CD4-positive, alpha-beta T cell treated with Interleukin-4 for 1 hour (primary cell): ENCODE results near the gene CHCHD6.
"Not testable (repeated sequence)": the region's sequence is repeated elsewhere in the genome, so short reads cannot be mapped to it uniquely, and the experiment has no call there.

ENCODE experiments used
- DNase-seq, 2 donors: peaks; one replicate each; pipeline ENCODE4 v3.0.0-alpha.2; 2020 to 2022

CHCHD6 gene

DNA sequence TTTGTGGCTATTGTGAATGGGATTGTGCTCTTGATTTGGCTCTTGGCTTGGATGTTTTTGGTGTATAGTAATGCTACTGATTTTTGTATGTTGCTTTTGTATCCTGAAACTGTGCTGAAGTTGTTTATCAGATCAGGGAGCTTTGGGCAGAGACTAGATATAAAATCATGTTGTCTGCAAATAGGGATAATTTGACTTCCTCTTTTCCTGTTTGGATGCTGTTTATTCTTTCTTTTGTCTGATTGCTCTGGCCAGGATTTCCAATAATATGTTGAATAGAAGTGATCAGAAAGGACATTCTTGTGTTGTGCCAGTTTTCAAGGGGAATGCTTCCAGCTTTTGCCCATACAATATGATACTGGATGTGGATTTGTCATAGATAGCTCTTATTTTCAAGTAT is 66.1 kb downstream of the CHCHD6 start:
- no peak for DNase-seq

DNA sequence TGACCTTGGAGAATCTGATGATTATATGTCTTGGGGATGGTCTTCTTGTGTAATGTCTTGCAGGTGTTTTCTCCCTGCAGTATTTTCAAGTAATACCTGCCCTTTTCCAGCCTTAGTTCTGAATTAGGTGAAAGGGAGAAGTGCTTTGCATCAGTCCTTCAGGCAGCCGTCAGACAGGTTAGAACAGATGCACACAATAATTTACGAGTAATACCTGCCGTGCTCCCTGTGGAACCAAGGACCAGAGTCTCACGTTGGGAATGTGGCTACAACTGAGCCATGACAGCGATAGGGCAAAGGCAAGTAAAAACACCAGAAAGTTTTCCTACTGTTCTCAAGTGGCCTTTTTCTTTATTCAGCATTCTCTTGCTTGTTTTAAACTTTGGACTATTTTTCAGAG is 69.1 kb downstream of the CHCHD6 start:
- DNase-seq = no peak

- no peak for DNase-seq
Measured at GRCh38 chr3:126773783-126774182, 69.7 kb downstream of the CHCHD6 start.

DNA sequence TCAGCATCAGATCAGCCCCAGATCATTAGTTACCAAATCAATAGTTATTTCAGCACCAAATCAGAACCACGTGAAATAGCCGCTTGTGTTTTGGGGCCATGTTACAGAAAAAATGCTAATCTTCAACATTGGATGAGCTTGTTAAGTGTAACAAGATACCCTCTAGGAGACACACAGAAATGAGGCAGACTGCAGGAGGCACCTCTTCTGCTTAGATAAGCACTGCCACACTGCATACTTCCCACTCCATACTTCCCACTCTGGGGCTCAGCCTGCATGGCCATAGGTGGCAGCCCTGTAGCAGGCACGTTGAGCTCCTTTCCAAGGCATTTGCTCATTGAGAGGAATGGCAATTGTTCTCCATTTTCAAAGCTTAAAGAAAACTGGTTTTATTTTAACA is 73.3 kb downstream of the CHCHD6 start:
- DNase-seq = no peak

GRCh38 chr3:126780666-126781065 is 76.6 kb downstream of the CHCHD6 start:
- no peak for DNase-seq

DNA sequence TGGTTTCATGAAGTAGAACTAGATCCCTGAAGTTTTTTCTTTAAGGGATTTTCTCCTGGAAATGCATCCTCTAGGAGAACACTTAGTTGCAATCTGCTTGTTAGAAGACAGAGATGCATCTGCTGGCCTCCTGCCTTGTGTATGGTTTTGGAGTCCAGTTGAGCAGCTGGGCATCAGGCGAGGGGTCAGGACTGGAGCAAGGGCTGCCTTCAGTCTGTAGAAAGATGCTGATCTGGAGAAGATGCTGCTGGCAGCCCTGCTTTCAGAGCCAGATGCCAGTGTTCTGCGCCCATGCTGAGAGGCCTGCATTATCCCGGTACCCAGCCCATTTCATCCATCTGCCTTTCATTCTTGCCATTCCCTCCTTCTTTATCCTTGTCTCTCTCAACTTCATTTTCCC is 77.4 kb downstream of the CHCHD6 start:
- no peak for DNase-seq

- DNase-seq = no peak
Measured at GRCh38 chr3:126781889-126782491, 78.0 kb downstream of the CHCHD6 start.

GRCh38 chr3:126782536-126782935 is 78.5 kb downstream of the CHCHD6 start:
- no peak for DNase-seq

DNA sequence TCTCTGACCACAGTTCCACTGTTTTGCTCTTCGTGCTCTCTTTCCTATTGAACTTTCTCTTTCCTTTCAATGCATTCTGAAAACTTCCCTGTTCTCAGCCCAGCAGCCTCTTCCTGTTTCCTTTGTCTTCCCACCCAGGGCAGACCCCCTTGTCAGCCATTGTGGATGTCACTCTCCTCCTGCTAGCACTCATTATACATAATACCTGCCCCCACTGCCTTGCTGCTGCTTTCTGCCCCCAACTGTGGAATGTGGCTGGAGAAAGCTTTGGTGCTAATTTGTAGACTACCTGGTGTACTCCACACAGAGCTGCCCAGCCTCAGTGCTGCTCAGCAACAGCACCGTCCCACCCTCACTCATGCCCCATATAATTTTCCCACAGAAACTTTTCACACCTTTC is 80.2 kb downstream of the CHCHD6 start:
- DNase-seq = no peak

GRCh38 chr3:126791320-126791719 is 87.3 kb downstream of the CHCHD6 start:
- not testable (repeated sequence) for DNase-seq

DNA sequence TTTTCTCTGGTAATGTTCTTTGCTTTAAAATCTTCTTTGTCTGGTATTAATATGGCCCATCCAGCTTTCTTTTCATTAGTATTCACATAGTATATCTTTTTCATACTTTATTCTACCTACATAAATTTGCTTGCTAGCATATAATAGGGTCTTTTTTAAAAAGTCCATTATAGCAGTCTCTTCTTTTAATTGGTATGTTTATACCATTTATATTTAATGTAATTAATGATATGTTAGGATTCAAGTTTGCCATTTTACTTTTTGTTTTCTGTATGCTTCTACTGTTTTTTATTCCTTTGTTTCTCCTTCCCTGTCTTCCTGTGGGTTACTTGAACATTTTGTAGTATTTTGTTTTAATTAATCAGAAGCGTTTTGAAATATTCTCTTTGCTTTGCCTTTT is 89.0 kb downstream of the CHCHD6 start:
- no peak for DNase-seq

GRCh38 chr3:126797563-126797962 is 93.5 kb downstream of the CHCHD6 start:
- DNase-seq = no peak

DNA sequence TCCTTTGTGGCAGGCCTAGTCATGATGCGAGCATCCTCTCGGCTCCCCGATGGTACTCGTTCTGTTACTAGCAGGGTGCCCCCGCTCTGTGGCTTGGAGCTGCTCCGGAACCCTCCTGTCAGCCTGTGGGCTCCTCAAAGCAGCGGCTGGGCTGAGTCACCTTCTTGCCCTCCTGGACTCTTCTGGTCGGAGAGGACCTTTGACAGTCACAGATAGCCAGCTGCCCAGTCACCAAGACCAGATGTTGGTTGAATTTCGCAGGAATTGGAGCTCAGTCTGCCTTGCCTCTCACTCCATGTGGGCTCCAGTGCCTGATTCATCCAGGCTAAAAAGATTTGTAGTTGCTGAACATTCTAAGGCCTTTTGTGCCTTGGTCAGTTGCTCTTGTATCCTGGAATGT is 94.5 kb downstream of the CHCHD6 start:
- DNase-seq = no peak

DNA sequence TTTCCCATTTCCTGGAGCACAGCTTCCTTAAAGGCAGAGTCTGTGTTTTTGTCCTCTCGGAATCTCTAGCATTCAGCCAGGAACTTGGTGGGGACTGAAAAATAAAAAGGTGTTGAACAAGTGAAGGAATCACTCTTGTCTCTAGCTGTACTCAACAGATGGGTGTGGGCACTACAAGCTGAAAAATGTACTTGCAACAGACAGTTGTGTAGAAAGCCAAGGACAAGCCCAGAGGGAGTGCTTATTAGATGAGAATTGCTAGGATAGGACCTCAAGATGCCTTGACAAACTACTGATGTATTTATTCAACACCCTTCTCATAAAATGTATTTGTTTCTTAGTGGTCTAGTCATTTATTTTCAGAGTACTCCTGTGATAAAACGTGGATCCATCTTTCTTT is 95.1 kb downstream of the CHCHD6 start:
- DNase-seq = no peak

DNA sequence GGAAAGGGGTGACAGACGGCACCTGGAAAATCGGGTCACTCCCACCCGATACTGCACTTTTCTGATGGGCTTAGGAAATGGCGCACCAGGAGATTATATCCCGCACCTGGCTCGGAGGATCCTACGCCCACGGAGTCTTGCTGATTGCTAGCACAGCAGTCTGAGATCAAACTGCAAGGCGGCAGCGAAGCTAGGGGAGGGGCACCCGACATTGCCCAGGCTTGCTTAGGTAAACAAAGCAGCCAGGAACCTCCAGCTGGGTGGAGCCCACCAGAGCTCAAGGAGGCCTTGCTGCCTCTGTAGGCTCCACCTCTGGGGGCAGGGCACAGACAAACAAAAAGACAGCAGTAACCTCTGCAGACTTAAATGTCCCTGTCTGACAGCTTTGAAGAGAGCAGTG is 97.3 kb downstream of the CHCHD6 start:
- DNase-seq = not testable (repeated sequence)

DNA sequence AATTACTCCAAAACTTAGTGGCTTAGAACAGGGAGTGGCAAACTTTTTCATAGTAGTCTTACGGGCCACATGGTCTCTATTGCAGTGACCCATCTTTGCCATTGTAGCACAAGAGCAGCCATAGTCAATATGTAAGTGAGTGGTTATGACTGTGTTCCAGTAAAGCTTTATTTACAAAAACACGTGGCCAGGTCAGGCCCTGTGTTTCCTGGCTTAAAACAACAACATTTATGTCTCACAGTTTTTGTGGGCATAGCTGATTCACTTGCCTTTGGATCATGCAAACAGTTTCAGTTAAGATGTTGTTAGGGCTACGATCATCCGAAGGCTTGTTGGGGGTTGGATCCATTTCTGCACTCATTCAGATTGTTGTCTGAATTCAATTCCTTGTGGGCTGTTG is 103.8 kb downstream of the CHCHD6 start:
- no peak for DNase-seq

DNA sequence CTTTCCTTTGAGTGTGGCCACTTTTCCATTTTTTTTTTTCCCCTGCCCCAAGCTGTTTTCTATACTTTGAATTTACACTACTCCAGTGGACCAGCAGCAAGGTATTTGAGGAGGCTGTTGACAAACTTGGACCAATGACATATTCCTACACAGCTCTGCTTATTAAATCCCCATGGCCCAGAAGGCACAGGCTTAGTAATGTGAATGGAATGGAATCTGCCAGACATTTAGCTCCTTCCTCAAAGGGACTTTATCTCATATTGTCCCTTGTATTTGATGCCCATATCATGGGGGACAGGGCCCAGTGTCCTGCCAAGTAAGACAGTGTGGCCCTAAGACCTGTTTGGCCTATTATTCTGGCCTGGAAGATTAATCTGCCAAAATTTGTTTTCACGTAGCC is 107.5 kb downstream of the CHCHD6 start:
- no peak for DNase-seq

GRCh38 chr3:126816298-126816697 is 112.3 kb downstream of the CHCHD6 start:
- no peak for DNase-seq

GRCh38 chr3:126816986-126817777 is 113.1 kb downstream of the CHCHD6 start:
- no peak for DNase-seq

GRCh38 chr3:126817781-126818180 is 113.7 kb downstream of the CHCHD6 start:
- no peak for DNase-seq

GRCh38 chr3:126818400-126819095 is 114.5 kb downstream of the CHCHD6 start:
- DNase-seq = no peak

DNA sequence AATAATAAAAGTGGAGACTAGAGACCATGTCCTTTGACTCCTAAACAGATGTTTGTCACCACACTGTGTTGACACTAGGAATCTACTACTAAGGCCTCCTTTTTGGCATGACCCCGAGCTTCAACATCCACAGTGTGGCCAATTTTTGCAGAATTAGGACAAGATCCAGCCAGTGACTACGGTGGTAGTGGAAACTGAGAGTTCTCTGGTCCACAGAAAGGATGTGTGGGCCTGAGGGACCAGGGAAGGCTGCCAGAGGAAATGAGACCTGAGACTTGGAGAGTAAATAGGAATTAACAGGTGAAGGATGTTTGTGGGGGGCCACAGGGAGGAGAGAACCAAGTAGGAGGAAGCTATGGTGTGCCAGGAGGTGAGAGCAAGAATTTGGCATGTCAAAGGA is 122.7 kb downstream of the CHCHD6 start:
- no peak for DNase-seq

GRCh38 chr3:126827121-126827520 is 123.1 kb downstream of the CHCHD6 start:
- DNase-seq = no peak

- no peak for DNase-seq
Measured at GRCh38 chr3:126828306-126828705, 124.3 kb downstream of the CHCHD6 start.
